T-cell (primary cell): ENCODE results near the gene JAG2. TPM values are rescaled to one million over a fixed set of nuclear protein-coding genes. Genes with fewer than 3 reads are reported as not detected.

ENCODE experiments used
- ATAC-seq, 4 experiments: fragments of 200-7000 bp in 3 of 4; fragments of 150-1000 bp in 1 of 4; cut with Tn5 transposase; replicated peaks in 1 of 4; 1 replicate in 3 of 4; 2 replicates in 1 of 4; pipeline ENCODE4 v1.10.0; 2021; ENCODE audit warnings: moderate library complexity in 3 of 4, mild to moderate bottlenecking in 2 of 4, moderate number of reproducible peaks in 1 of 4
- CTCF ChIA-PET, 2 donors: fragments of 300-600 bp; sonication (Branson Sonifier 250); formaldehyde crosslinking; loops; one replicate each; lab custom pipeline; 2022; ENCODE audit warnings: antibody characterized with exemption in 2 of 2; lab: Charles Lee
- POLR2A ChIA-PET, 2 donors: fragments of 300-600 bp; sonication (Branson Sonifier 250); formaldehyde crosslinking; loops; one replicate each; lab custom pipeline; 2022; ENCODE audit warnings: antibody characterized with exemption in 2 of 2; lab: Charles Lee
- DNase-seq, 35 experiments: peaks; one replicate each; pipeline versions ENCODE4 v3.0.0 to v3.0.0-alpha.2; 2013 to 2023
- H3K27ac ChIP-seq: one replicate; pipeline ENCODE4 v1.5.1; 2013; ENCODE audit warnings: low read length
- H3K27me3 ChIP-seq, 2 experiments: replicated peaks in 1 of 2; 1 replicate in 1 of 2; 2 replicates in 1 of 2; pipeline versions ENCODE4 v1.6.1 to v1.7.0; 2013; ENCODE audit warnings: low read length in 1 of 2, mixed read lengths in 1 of 2; ENCODE audit not compliant: control insufficient read depth in 2 of 2, insufficient read depth in 2 of 2; ENCODE audit errors: extremely low read depth in 1 of 2
- H3K36me3 ChIP-seq, 2 donors: 1 replicate in 1 of 2; 2 replicates in 1 of 2; pipeline versions ENCODE4 v1.6.1 to v1.7.0; 2013; ENCODE audit warnings: low read length in 1 of 2; ENCODE audit not compliant: control insufficient read depth in 2 of 2, insufficient read depth in 1 of 2; ENCODE audit errors: extremely low read depth in 1 of 2
- H3K4me1 ChIP-seq, 2 experiments: 1 replicate in 1 of 2; 2 replicates in 1 of 2; pipeline versions ENCODE4 v1.6.1 to v1.7.0; 2013; ENCODE audit warnings: low read length in 2 of 2, mixed read lengths in 1 of 2; ENCODE audit not compliant: insufficient read depth in 2 of 2, control insufficient read depth in 1 of 2; ENCODE audit errors: extremely low read depth in 1 of 2
- H3K4me3 ChIP-seq, 2 donors: 1 replicate in 1 of 2; 2 replicates in 1 of 2; pipeline versions ENCODE4 v1.5.1 to v1.7.0; 2013; ENCODE audit warnings: mild to moderate bottlenecking in 2 of 2, low read length in 1 of 2, moderate library complexity in 1 of 2; ENCODE audit not compliant: control insufficient read depth in 1 of 2; ENCODE audit errors: extremely low read depth in 1 of 2
- H3K9me3 ChIP-seq: 2 replicates; pipeline ENCODE4 v1.7.0; 2013
- H3K27ac Mint-ChIP-seq, 2 donors: one replicate each; pipeline ENCODE4 v1.8.0; 2020 to 2021; ENCODE audit warnings: mild to moderate bottlenecking in 2 of 2, mixed read lengths in 2 of 2
- H3K27me3 Mint-ChIP-seq, 2 donors: one replicate each; pipeline ENCODE4 v1.8.0; 2021 to 2022; ENCODE audit warnings: mixed read lengths in 2 of 2
- H3K36me3 Mint-ChIP-seq: one replicate; pipeline ENCODE4 v1.8.0; 2021; ENCODE audit warnings: mixed read lengths
- H3K4me1 Mint-ChIP-seq, 3 donors: one replicate each; pipeline ENCODE4 v1.8.0; 2020 to 2022; ENCODE audit warnings: mixed read lengths in 3 of 3, mild to moderate bottlenecking in 1 of 3
- H3K4me3 Mint-ChIP-seq, 3 donors: one replicate each; pipeline ENCODE4 v1.8.0; 2020 to 2022; ENCODE audit warnings: mild to moderate bottlenecking in 3 of 3, mixed read lengths in 3 of 3, moderate library complexity in 3 of 3
- H3K9me3 Mint-ChIP-seq, 3 donors: one replicate each; pipeline ENCODE4 v1.8.0; 2020 to 2022; ENCODE audit warnings: mixed read lengths in 3 of 3
- WGBS: methylation state at CpG from one replicate; pipeline ENCODE4 v1.1.5; 2013; ENCODE audit warnings: missing lambda C conversion rate; ENCODE audit not compliant: insufficient coverage; 5-methylcytosine and 5-hydroxymethylcytosine counted together
- total RNA-seq, 35 experiments: library from RNA in 6 of 35; stranded (reverse) in 6 of 35; fragments of 120-200 nt in 1 of 35; gene quantifications; one replicate each; pipeline versions ENCODE4 v1.2.1 to v1.2.4 and lab custom pipeline; 2013 to 2026

The JAG2 gene
- total RNA-seq, 5 donors from 2014 or later (not counting 1 experiment from before 2014, with no cell fraction given), result 0.76 to 1.9 (median 1.2) TPM

- Histone ChIP-seq H3K4me3 (no peak overlapping the region), H3K4me1 (peaks cover 9 to 56% of the 10 kb centered on the region in 2 experiments), H3K27ac (no peak overlapping the region), H3K27me3 (peaks cover 0 to 52% of the 10 kb centered on the region in 2 experiments), H3K9me3 (no peaks in the 10 kb centered on the region), H3K36me3 (peaks cover 0 to 2% of the 10 kb centered on the region in 2 donors)
- no peaks in the 10 kb centered on the region for H3K9me3 Mint-ChIP-seq
- 17% methylated on average over 14 of the region's 32 CpGs for WGBS
- H3K27ac Mint-ChIP-seq, result no peak overlapping the region
- ChIA-PET POLR2A (no interaction called here), CTCF (interaction anchor here in 1 of 2 donors (0.5 kb wide), 1 partner anchor 391 kb away, joined by 4 read pairs; no protein-coding TSS in a partner anchor)
- peak; percentile 39 to 67 (median 61) for ATAC-seq
- H3K36me3 Mint-ChIP-seq, result no peaks in the 10 kb centered on the region
- H3K27me3 Mint-ChIP-seq, result peaks cover 7 to 9% of the 10 kb centered on the region in 2 donors
- peaks cover 20 to 40% (median 32%) of the 10 kb centered on the region in 3 donors for H3K4me1 Mint-ChIP-seq
- peak overlapping the region in 1 of 3 donors; percentile 66 for H3K4me3 Mint-ChIP-seq
- DNase-seq, result peak in 18 of 35 experiments; percentile 15 to 64 (median 34)
These were observed 5.6 kb upstream of the JAG2 start for GRCh38 chr14:105173901-105174894.

GRCh38 chr14:105173145-105173544, 4.6 kb upstream of the JAG2 start:
- no peaks in the 10 kb centered on the region for H3K36me3 Mint-ChIP-seq

GRCh38 chr14:105172476-105172875, 3.9 kb upstream of the JAG2 start:
- Histone ChIP-seq H3K9me3 (no peaks in the 10 kb centered on the region), H3K4me3 (no peak overlapping the region), H3K4me1 (peaks cover 9 to 59% of the 10 kb centered on the region in 2 experiments), H3K27me3 (peaks cover 0 to 51% of the 10 kb centered on the region in 2 experiments), H3K27ac (no peak overlapping the region), H3K36me3 (peaks cover 0 to 2% of the 10 kb centered on the region in 2 donors)
- Mint-ChIP-seq H3K9me3 (no peaks in the 10 kb centered on the region), H3K27ac (no peak overlapping the region), H3K36me3 (no peaks in the 10 kb centered on the region), H3K27me3 (peaks cover 7 to 9% of the 10 kb centered on the region in 2 donors), H3K4me1 (peaks cover 20 to 40% (median 32%) of the 10 kb centered on the region in 3 donors), H3K4me3 (no peak overlapping the region)
- ChIA-PET CTCF (no interaction called here), POLR2A (no interaction called here)
- no peak for ATAC-seq
- 87% methylated on average over 6 of the region's 7 CpGs for whole genome bisulfite sequencing
- DNase-seq, result no peak

More at GRCh38 chr14:105173145-105173544, 4.6 kb upstream of the JAG2 start:
- Mint-ChIP-seq H3K27ac (no peak overlapping the region), H3K4me1 (peaks cover 20 to 40% (median 32%) of the 10 kb centered on the region in 3 donors), H3K4me3 (no peak overlapping the region), H3K27me3 (peaks cover 7 to 9% of the 10 kb centered on the region in 2 donors), H3K9me3 (no peaks in the 10 kb centered on the region)
- no peak overlapping the region for H3K27ac ChIP-seq
- ChIA-PET CTCF (no interaction called here), POLR2A (no interaction called here)
- no peak overlapping the region for H3K4me3 ChIP-seq
- peaks cover 0 to 2% of the 10 kb centered on the region in 2 donors for H3K36me3 ChIP-seq
- DNase-seq (no peak), ATAC-seq (no peak)
- H3K9me3 ChIP-seq, result no peaks in the 10 kb centered on the region
- peaks cover 0 to 49% of the 10 kb centered on the region in 2 experiments for H3K27me3 ChIP-seq
- peaks cover 9 to 59% of the 10 kb centered on the region in 2 experiments for H3K4me1 ChIP-seq
- WGBS, result 89% methylated on average over 7 of the region's 13 CpGs

GRCh38 chr14:105171004-105171673, 2.6 kb upstream of the JAG2 start:
- Mint-ChIP-seq H3K36me3 (no peaks in the 10 kb centered on the region), H3K9me3 (no peaks in the 10 kb centered on the region), H3K27me3 (peaks cover 7 to 17% of the 10 kb centered on the region in 2 donors), H3K4me1 (peaks cover 20 to 38% (median 25%) of the 10 kb centered on the region in 3 donors), H3K4me3 (no peak overlapping the region), H3K27ac (no peak overlapping the region)
- Histone ChIP-seq H3K4me3 (no peak overlapping the region), H3K36me3 (no peaks in the 10 kb centered on the region), H3K4me1 (peaks cover 9 to 55% of the 10 kb centered on the region in 2 experiments), H3K27ac (no peak overlapping the region), H3K9me3 (no peaks in the 10 kb centered on the region), H3K27me3 (peaks cover 0 to 52% of the 10 kb centered on the region in 2 experiments)
- ATAC-seq, result no peak
- ChIA-PET CTCF (no interaction called here), POLR2A (no interaction called here)
- DNase-seq, result no peak
- 44% methylated on average over 14 of the region's 19 CpGs for WGBS

- Mint-ChIP-seq H3K27ac (peak overlapping the region in 1 of 2 donors; percentile 31), H3K4me1 (peaks cover 19 to 32% (median 25%) of the 10 kb centered on the region in 3 donors), H3K27me3 (peaks cover 7 to 20% of the 10 kb centered on the region in 2 donors), H3K36me3 (no peaks in the 10 kb centered on the region), H3K4me3 (peak overlapping the region; percentile 67 to 80 (median 75)), H3K9me3 (no peaks in the 10 kb centered on the region)
- peak in 2 of 35 experiments; percentile 16 to 17 for DNase-seq
- POLR2A ChIA-PET, result no interaction called here
- no peak overlapping the region for H3K4me3 ChIP-seq
- H3K27ac ChIP-seq, result no peak overlapping the region
- peaks cover 7 to 44% of the 10 kb centered on the region in 2 experiments for H3K4me1 ChIP-seq
- ATAC-seq, result no peak
- CTCF ChIA-PET, result interaction anchor here in 1 of 2 donors (0.5 kb wide), 1 partner anchor 31 kb away, joined by 3 read pairs; no protein-coding TSS in a partner anchor
- peaks cover 0 to 60% of the 10 kb centered on the region in 2 experiments for H3K27me3 ChIP-seq
- 67% methylated on average over 13 of the region's 22 CpGs for WGBS
- no peaks in the 10 kb centered on the region for H3K36me3 ChIP-seq
- no peaks in the 10 kb centered on the region for H3K9me3 ChIP-seq
These were observed 1.4 kb upstream of the JAG2 start for GRCh38 chr14:105169776-105170655.
